GM19240 (cell line): ENCODE measurements around the gene MGP.
A peak's percentile ranks its signal among the peaks of the same experiment; 100 is the strongest.

Experiments used
- DNase-seq: peaks from one replicate; pipeline ENCODE4 v3.0.0; 2011; ENCODE audit warnings: low spot score; ENCODE audit not compliant: insufficient read length

Gene MGP

GRCh38 chr12:14903386-14904098, 17.9 kb upstream of the MGP start:
- no peak for DNase-seq

GRCh38 chr12:14902465-14902864, 16.8 kb upstream of the MGP start:
- DNase-seq: no peak

- DNase-seq: no peak
Measured at GRCh38 chr12:14901228-14901562, 15.5 kb upstream of the MGP start.

GRCh38 chr12:14900521-14901227, 15.0 kb upstream of the MGP start:
- no peak for DNase-seq

- no peak for DNase-seq
Measured at GRCh38 chr12:14896521-14897169, 11.0 kb upstream of the MGP start.

- DNase-seq: no peak
Measured at GRCh38 chr12:14893506-14894250, 8.0 kb upstream of the MGP start.

- no peak for DNase-seq
Measured at GRCh38 chr12:14892726-14893505, 7.3 kb upstream of the MGP start.

GRCh38 chr12:14890701-14891100, 5.0 kb upstream of the MGP start:
- no peak for DNase-seq

GRCh38 chr12:14886271-14886670, 617 bp upstream of the MGP start:
- no peak for DNase-seq

GRCh38 chr12:14884458-14884878, 1.2 kb downstream of the MGP start:
- DNase-seq: peak; percentile 6

GRCh38 chr12:14883686-14884085, 2.0 kb downstream of the MGP start:
- DNase-seq: no peak

GRCh38 chr12:14880890-14881453, 4.7 kb downstream of the MGP start:
- DNase-seq: no peak

- DNase-seq: no peak
Measured at GRCh38 chr12:14879222-14879933, 6.3 kb downstream of the MGP start.

GRCh38 chr12:14878488-14878887, 7.2 kb downstream of the MGP start:
- no peak for DNase-seq

- no peak for DNase-seq
Measured at GRCh38 chr12:14876833-14877232, 8.8 kb downstream of the MGP start.

- no peak for DNase-seq
Measured at GRCh38 chr12:14874882-14875281, 10.8 kb downstream of the MGP start.

GRCh38 chr12:14873440-14874185, 12.0 kb downstream of the MGP start:
- DNase-seq: no peak

- no peak for DNase-seq
Measured at GRCh38 chr12:14871886-14872285, 13.8 kb downstream of the MGP start.

GRCh38 chr12:14871247-14871646, 14.4 kb downstream of the MGP start:
- DNase-seq: no peak
